ENCODE data around the gene OPRD1.
A peak's percentile ranks its signal among the peaks of the same experiment; 100 is the strongest.

The OPRD1 gene

GRCh38 chr1:28915031-28915895 lies 103.3 kb downstream of the OPRD1 start:
- no peak for TF ChIP-seq CTCF (IDR thresholded peaks at IDR 0.05; ENCODE audit: extremely low read depth, missing control alignments)
- peak; percentile 52 for DNase-seq (ENCODE audit: low spot score)

- no peak for TF ChIP-seq CTCF (IDR thresholded peaks at IDR 0.05; ENCODE audit: extremely low read depth, missing control alignments)
- DNase-seq (ENCODE audit: low spot score), result no peak
These were observed 105.8 kb downstream of the OPRD1 start for GRCh38 chr1:28917757-28918118.

Measured in GM20000 (cell line).